Fibroblast of lung (primary cell): Measurements from ENCODE around the gene PAPOLG.

Source experiments
- CTCF ChIP-seq, 2 donors: IDR thresholded peaks in 1 of 2; conservative IDR thresholded peaks in 1 of 2; 1 replicate in 1 of 2; 2 replicates in 1 of 2; pipeline ENCODE4 v1.5.1; 2011 to 2012; ENCODE audit warnings: low read length in 2 of 2, control low read depth in 1 of 2, inconsistent platforms in 1 of 2, low read depth in 1 of 2, mild to moderate bottlenecking in 1 of 2
- EZH2 ChIP-seq: IDR thresholded peaks from 2 replicates; pipeline ENCODE4 v1.5.1; 2012; ENCODE audit warnings: low read length, control low read depth, mild to moderate bottlenecking; ENCODE audit errors: missing control alignments

GRCh38 chr2:60780721-60781120 lies 24.7 kb downstream of the PAPOLG start:
- TF ChIP-seq CTCF (conservative IDR thresholded peaks at IDR 0.05 in 1 of 2, IDR thresholded peaks at IDR 0.05 in 1 of 2; ENCODE audit: low read depth in 1 of 2, low read length in 2 of 2) (no peak), EZH2 (no peak)
